Activated CD8-positive, alpha-beta memory T cell treated with anti-CD3 and anti-CD28 coated beads, Interleukin-2, amount 50 U/mL, for 48 hours (primary cell): ENCODE results near the gene MTA1.

Source experiments
- DNase-seq: peaks from one replicate; pipeline ENCODE4 v3.0.0-alpha.2; 2020

MTA1 gene

GRCh38 chr14:105447651-105448640, 28.3 kb downstream of the MTA1 start:
- DNase-seq: no peak

GRCh38 chr14:105448706-105449111, 29.1 kb downstream of the MTA1 start:
- DNase-seq: peak; percentile 81

- no peak for DNase-seq
Observed at GRCh38 chr14:105449276-105450122, 29.9 kb downstream of the MTA1 start.

- no peak for DNase-seq
Observed at GRCh38 chr14:105450123-105450505, 30.5 kb downstream of the MTA1 start.

- no peak for DNase-seq
Observed at GRCh38 chr14:105450864-105451720, 31.5 kb downstream of the MTA1 start.

- no peak for DNase-seq
Observed at GRCh38 chr14:105452963-105453362, 33.3 kb downstream of the MTA1 start.

GRCh38 chr14:105453847-105454246, 34.2 kb downstream of the MTA1 start:
- DNase-seq: no peak

- DNase-seq: no peak
Observed at GRCh38 chr14:105455086-105455640, 35.5 kb downstream of the MTA1 start.

- DNase-seq: no peak
Observed at GRCh38 chr14:105455766-105456660, 36.4 kb downstream of the MTA1 start.

- DNase-seq: no peak
Observed at GRCh38 chr14:105456736-105457617, 37.4 kb downstream of the MTA1 start.

GRCh38 chr14:105458010-105458409, 38.4 kb downstream of the MTA1 start:
- DNase-seq: no peak

- DNase-seq: no peak
Observed at GRCh38 chr14:105458571-105458970, 38.9 kb downstream of the MTA1 start.

GRCh38 chr14:105460116-105460515, 40.5 kb downstream of the MTA1 start:
- DNase-seq: no peak

GRCh38 chr14:105460616-105461015, 41.0 kb downstream of the MTA1 start:
- DNase-seq: no peak

GRCh38 chr14:105461903-105462302, 42.3 kb downstream of the MTA1 start:
- DNase-seq: no peak

GRCh38 chr14:105464501-105464900, 44.9 kb downstream of the MTA1 start:
- DNase-seq: no peak

GRCh38 chr14:105465209-105466031, 45.8 kb downstream of the MTA1 start:
- no peak for DNase-seq

GRCh38 chr14:105466531-105467248, 47.1 kb downstream of the MTA1 start:
- DNase-seq: no peak
